ENCODE measurements around the gene CLEC6A. TPM values are rescaled to one million over a fixed set of nuclear protein-coding genes. Genes with fewer than 3 reads are reported as not detected.

CLEC6A gene
- total RNA-seq, 1 donor from 2014 or later: not detected

- no peak for DNase-seq (ENCODE audit: low spot score in 2 of 2, unreplicated experiment in 2 of 2)
- peaks cover 2% of the 10 kb centered on the region for H3K4me1 Mint-ChIP-seq
- H3K36me3 Mint-ChIP-seq: no peaks in the 10 kb centered on the region
- H3K9me3 Mint-ChIP-seq: peaks cover 4% of the 10 kb centered on the region
- H3K27ac Mint-ChIP-seq: no peak overlapping the region
- H3K4me3 Mint-ChIP-seq: no peak overlapping the region
- no peaks in the 10 kb centered on the region for H3K27me3 Mint-ChIP-seq (ENCODE audit: low read depth)
- TF ChIP-seq, protein P1, sequence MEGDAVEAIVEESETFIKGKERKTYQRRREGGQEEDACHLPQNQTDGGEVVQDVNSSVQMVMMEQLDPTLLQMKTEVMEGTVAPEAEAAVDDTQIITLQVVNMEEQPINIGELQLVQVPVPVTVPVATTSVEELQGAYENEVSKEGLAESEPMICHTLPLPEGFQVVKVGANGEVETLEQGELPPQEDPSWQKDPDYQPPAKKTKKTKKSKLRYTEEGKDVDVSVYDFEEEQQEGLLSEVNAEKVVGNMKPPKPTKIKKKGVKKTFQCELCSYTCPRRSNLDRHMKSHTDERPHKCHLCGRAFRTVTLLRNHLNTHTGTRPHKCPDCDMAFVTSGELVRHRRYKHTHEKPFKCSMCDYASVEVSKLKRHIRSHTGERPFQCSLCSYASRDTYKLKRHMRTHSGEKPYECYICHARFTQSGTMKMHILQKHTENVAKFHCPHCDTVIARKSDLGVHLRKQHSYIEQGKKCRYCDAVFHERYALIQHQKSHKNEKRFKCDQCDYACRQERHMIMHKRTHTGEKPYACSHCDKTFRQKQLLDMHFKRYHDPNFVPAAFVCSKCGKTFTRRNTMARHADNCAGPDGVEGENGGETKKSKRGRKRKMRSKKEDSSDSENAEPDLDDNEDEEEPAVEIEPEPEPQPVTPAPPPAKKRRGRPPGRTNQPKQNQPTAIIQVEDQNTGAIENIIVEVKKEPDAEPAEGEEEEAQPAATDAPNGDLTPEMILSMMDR (IDR thresholded peaks at IDR 0.05; ENCODE audit: unreplicated experiment): no peak
These were observed 46.0 kb downstream of the CLEC6A start for GRCh38 chr12:8501720-8502119.

DNA sequence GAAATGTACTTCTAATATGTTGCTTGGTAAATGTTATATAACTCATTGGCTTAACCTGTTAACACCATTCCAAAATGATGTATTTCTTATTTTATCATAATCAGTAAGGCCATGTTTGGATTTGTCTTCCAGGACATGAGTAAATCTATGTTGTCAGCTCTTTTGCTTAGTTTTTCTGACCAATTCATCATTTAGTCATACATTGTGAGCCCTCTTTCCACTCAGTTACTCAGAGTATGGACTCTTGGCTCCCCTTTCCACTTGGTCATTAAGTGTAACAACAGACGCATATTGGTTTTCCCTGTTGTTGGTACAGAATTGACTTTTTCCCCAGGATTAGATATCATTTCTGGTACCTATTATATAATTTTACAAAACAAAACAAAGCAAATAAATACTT, 48.6 kb downstream of the CLEC6A start:
- no peak for DNase-seq (ENCODE audit: low spot score in 2 of 2, unreplicated experiment in 2 of 2)
- H3K36me3 Mint-ChIP-seq: no peaks in the 10 kb centered on the region
- no peak overlapping the region for H3K27ac Mint-ChIP-seq
- peaks cover 2% of the 10 kb centered on the region for H3K4me1 Mint-ChIP-seq
- no peaks in the 10 kb centered on the region for H3K27me3 Mint-ChIP-seq (ENCODE audit: low read depth)
- no peak overlapping the region for H3K4me3 Mint-ChIP-seq
- TF ChIP-seq, protein P1 (IDR thresholded peaks at IDR 0.05; ENCODE audit: unreplicated experiment): no peak
- H3K9me3 Mint-ChIP-seq: peaks cover 4% of the 10 kb centered on the region

- Mint-ChIP-seq H3K27ac (no peak overlapping the region), H3K4me1 (peaks cover 2% of the 10 kb centered on the region), H3K9me3 (peaks cover 4% of the 10 kb centered on the region), H3K36me3 (no peaks in the 10 kb centered on the region), H3K27me3 (ENCODE audit: low read depth) (no peaks in the 10 kb centered on the region), H3K4me3 (no peak overlapping the region)
- TF ChIP-seq, protein P1 (IDR thresholded peaks at IDR 0.05; ENCODE audit: unreplicated experiment): no peak
- no peak for DNase-seq (ENCODE audit: low spot score in 2 of 2, unreplicated experiment in 2 of 2)
These were observed 51.8 kb downstream of the CLEC6A start for GRCh38 chr12:8507596-8507995.

DNA sequence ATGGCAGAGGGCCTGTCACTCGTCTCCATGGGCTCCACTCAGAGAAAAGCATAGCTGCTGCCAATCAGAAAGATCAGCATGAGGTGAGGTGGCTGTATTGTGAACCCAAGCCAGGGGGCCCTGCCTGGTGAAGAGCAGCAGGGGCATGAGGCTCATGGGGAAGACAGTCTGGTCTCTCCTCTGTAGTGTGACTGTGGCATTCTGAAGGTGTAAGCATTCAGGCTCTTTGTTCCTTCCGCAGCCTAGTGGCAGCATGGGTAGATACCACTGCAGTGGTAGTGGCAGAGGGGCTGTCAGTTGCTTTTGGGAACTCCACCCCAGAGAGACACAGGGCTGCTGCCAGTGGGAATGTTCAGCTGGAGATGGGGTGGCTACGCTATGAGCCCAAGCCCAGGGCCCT, 52.5 kb downstream of the CLEC6A start:
- peaks cover 4% of the 10 kb centered on the region for H3K9me3 Mint-ChIP-seq
- no peak overlapping the region for H3K4me3 Mint-ChIP-seq
- H3K27ac Mint-ChIP-seq: no peak overlapping the region
- no peak for DNase-seq (ENCODE audit: low spot score in 2 of 2, unreplicated experiment in 2 of 2)
- H3K4me1 Mint-ChIP-seq: peaks cover 2% of the 10 kb centered on the region
- TF ChIP-seq, protein P1 (IDR thresholded peaks at IDR 0.05; ENCODE audit: unreplicated experiment): no peak
- H3K27me3 Mint-ChIP-seq (ENCODE audit: low read depth): no peaks in the 10 kb centered on the region
- H3K36me3 Mint-ChIP-seq: no peaks in the 10 kb centered on the region

DNA sequence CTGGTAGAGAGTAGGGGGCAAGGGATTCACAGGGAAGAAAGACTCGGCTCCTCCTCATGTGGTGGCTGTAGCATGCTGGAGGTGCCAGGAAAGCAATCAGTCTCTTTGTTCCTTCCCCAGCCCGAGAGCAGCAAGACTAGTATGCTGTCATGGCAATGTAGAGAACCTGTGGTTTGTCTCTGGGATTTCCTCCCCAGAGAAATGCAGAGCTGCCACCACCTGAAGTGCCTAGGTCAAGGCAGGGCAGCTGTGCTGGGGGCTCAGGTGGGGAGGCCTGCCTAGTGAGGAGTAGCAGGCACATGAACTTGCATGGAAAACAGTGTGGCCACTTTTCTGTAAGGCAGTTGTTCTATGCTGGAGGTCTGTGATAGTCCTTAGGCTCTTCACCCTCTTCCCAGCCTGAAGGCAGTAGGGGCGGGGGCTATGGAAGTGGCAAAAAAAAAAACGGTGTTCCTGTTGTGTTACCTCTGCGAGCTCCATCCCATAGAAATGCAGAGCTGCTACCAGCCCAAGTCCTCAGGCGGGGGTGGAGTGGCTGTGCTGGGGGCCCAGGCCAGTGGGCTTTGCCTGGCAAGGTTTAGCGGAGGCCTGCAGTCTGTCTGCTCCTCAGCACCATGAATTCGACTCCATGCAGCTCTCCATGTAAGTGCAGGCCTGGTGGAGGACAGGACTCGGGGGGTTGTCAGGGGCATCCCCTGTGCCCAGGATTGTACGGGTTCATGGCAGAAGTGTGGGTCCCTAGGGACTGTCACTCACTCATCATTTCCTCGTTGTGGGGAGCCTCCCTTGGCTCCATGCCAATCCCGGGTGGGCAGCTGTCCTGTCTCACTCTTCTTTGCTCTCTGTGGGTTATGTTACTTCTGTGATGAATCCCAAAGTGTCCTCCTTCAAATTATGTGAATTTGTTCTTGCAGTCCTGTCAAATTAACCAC, 53.4 kb downstream of the CLEC6A start:
- Mint-ChIP-seq H3K9me3 (peaks cover 4% of the 10 kb centered on the region), H3K36me3 (no peaks in the 10 kb centered on the region), H3K27ac (no peak overlapping the region), H3K4me1 (no peaks in the 10 kb centered on the region), H3K27me3 (ENCODE audit: low read depth) (no peaks in the 10 kb centered on the region), H3K4me3 (no peak overlapping the region)
- DNase-seq (ENCODE audit: low spot score in 2 of 2, unreplicated experiment in 2 of 2): no peak
- TF ChIP-seq, protein P1 (IDR thresholded peaks at IDR 0.05; ENCODE audit: unreplicated experiment): no peak
